Spleen (tissue), 7 donors: ENCODE measurements around the gene MUC16.

Experiments used
- POLR2A ChIP-seq, 3 donors: fragments of 450-650 bp; IDR thresholded peaks; one replicate each; pipeline ENCODE4 v1.5.1; 2017; ENCODE audit warnings: antibody characterized with exemption in 3 of 3, mild to moderate bottlenecking in 1 of 3
- TF ChIP-seq, protein P1 (sequence below), 11 experiments: fragments of 200-600 bp in 7 of 11; fragments of 450-650 bp in 4 of 11; sonication (generic) in 4 of 11; IDR thresholded peaks in 8 of 11; conservative IDR thresholded peaks in 3 of 11; 1 replicate in 7 of 11; 2 replicates in 4 of 11; pipeline versions ENCODE4 v1.4.0 to v1.8.0; 2016 to 2021; ENCODE audit warnings: antibody characterized with exemption in 11 of 11, inconsistent platforms in 4 of 11, mild to moderate bottlenecking in 1 of 11
- donor health status: DM: no; HTN: no; CAD: no; lungs with moderate emphysema.
- donor health status: DM: no; HTN: no; CAD: no.
- donor health status: DM: no; HTN: no; CAD: no.

DNA sequence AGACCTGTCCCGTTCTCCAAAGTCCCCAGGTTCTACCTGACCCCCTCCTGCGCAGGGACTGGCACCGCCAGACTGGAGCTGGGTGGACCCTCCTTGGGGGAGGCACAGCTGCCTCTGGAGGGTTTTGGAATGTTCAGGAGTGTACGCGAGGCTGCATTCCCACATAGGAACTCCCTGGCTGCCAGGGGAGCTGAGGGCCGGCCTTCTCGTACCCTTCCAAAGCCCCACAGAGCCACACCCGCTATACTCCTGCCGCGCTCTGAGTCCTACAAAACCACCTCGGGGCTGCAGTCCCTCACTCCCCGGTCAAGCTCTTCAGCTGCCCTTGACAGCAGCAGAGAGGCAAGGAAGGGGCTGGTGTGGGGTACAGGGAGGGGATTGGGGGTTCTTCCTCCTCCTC is 484 bp upstream of the MUC16 start:
- TF ChIP-seq, protein P1, sequence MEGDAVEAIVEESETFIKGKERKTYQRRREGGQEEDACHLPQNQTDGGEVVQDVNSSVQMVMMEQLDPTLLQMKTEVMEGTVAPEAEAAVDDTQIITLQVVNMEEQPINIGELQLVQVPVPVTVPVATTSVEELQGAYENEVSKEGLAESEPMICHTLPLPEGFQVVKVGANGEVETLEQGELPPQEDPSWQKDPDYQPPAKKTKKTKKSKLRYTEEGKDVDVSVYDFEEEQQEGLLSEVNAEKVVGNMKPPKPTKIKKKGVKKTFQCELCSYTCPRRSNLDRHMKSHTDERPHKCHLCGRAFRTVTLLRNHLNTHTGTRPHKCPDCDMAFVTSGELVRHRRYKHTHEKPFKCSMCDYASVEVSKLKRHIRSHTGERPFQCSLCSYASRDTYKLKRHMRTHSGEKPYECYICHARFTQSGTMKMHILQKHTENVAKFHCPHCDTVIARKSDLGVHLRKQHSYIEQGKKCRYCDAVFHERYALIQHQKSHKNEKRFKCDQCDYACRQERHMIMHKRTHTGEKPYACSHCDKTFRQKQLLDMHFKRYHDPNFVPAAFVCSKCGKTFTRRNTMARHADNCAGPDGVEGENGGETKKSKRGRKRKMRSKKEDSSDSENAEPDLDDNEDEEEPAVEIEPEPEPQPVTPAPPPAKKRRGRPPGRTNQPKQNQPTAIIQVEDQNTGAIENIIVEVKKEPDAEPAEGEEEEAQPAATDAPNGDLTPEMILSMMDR (IDR thresholded peaks at IDR 0.05 in 8 of 11, conservative IDR thresholded peaks at IDR 0.05 in 3 of 11) = no peak
- TF ChIP-seq POLR2A (IDR thresholded peaks at IDR 0.05) = no peak
